K562 treated with DMSO at 1 percent for 12 hours (cell line): ENCODE results near the gene DAZAP1. TPM values are rescaled to one million over a fixed set of nuclear protein-coding genes. Genes with fewer than 3 reads are reported as not detected.

Source experiments
- total RNA-seq: library from RNA; unstranded; fragments of 300-600 nt; gene quantifications from 2 replicates; pipeline ENCODE4 v1.2.3, GENCODE V29; 2022; ENCODE audit not compliant: insufficient read depth

Gene DAZAP1
- total RNA-seq: 92.5 and 122 TPM in 2 replicates

DNA sequence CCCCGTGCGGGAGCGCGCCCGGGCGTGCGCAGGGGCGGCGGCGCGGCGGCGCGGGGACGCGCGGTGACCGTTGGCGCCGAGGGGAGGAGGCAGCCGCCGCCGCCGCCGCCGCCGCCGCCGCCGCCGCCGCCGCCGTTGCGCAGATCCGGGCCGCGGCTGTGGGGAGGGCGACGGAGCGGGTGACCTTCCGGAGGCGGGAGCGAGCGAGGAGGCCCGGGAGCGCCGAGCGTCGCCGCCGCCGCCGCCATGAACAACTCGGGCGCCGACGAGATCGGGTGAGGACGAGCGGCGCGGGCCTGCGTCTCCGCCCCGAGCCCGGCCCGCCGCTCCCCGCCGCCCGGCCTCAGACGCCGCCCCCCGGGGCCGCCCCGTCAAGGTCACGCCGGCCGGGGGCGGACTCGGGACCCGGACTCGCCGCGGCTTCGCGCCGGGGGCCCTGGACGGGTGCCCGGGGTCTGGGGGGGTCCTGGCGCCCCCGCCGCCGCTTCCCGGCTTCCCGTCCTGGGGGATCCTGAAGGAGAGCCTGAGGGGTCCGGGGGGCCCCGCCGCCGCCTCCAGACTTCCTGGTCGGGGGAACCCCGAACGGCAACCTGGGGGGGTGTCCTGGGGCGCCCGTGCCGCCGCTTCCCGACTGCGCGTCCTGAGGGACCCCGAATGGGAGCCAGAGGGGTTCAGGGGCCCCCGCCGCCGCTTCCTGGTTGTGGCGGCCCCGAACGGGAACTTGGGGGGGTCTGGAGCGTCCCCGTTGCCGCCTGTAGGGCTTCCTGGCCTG lies at the start of gene DAZAP1:
Gene DAZAP1 (plus strand): TSS at position 59 of the 772 bp plus-strand sequence. CDS start 188 bp downstream, at position 247.

DNA sequence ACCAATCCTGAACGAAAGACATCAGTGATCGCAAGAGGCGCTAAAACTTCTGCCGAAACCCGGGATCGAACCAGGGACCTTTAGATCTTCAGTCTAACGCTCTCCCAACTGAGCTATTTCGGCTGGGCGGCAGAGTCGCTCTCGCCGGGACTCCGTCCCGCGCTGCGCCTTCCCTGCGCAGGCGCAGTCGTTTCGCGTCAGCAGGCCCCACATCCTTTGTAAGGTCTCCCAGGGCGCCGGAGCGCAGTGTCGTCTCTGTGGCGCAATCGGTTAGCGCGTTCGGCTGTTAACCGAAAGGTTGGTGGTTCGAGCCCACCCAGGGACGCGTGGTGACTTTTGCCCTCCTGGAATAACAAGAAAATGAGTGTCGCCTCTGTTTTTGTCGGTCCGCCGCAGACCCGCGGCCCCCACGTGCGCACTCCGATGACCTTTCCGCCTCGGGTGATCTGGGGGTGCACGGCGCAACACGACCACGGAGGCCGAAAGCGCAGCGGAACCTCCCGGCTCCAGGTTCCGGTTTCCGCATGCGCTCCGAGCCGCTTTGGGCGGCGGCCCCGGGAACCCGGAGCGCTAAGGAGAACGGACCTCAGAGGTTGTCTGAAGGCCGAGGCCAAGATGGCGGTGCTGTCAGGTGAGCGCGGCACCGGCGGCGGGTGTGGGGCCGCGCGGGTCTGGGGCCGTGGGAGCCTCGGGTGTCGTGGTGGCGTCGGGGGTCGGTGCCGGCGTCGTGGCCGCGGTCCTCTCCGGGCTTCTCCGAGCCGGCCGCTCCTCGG lies 23.9 kb upstream of the DAZAP1 start, which contains the start of gene NDUFS7:
Gene NDUFS7 (plus strand): TSS at position 596 of the 773 bp plus-strand sequence. CDS start 20 bp downstream, at position 616.

DNA sequence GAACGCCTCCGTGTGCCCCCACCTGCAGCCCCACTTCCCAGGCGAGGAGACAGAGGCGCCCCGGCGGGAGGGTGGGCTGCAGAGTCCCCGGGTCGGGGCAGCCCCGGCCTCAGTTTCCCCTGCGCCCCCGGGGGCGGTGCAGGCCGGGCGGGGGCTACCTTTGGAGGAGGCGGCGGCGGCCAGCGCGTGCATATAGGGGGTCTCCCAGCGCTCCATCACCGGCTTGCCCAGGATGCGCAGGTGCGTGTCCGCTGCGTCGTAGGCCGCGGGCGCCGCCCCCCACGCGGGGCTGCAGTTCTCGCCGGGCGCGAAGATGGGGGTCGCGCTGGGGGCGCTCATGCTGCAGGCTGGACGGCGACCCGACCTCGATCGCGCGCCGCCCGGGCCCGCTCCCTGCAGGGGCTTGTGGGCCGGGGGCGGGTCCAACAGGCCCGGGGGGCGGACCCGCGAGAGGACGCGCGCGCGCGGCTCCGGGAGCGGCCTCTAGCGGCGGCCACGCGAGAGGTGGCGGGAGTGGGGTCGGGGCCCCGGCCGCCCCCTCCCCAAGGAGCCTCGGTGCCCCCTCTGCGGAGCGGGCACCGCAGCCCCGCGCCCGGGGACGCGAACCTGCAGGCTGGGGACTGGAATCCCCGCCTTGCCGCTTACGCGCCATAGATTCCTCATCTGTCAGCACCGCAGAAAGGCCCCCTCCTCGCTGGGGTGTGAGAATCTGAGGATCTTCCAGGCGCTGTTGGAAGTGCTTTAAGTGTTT lies 6.1 kb upstream of the DAZAP1 start, which contains the start of gene GAMT:
Gene GAMT (minus strand): TSS at position 405 of the 751 bp plus-strand sequence. CDS start 66 bp downstream, at position 339.

DNA sequence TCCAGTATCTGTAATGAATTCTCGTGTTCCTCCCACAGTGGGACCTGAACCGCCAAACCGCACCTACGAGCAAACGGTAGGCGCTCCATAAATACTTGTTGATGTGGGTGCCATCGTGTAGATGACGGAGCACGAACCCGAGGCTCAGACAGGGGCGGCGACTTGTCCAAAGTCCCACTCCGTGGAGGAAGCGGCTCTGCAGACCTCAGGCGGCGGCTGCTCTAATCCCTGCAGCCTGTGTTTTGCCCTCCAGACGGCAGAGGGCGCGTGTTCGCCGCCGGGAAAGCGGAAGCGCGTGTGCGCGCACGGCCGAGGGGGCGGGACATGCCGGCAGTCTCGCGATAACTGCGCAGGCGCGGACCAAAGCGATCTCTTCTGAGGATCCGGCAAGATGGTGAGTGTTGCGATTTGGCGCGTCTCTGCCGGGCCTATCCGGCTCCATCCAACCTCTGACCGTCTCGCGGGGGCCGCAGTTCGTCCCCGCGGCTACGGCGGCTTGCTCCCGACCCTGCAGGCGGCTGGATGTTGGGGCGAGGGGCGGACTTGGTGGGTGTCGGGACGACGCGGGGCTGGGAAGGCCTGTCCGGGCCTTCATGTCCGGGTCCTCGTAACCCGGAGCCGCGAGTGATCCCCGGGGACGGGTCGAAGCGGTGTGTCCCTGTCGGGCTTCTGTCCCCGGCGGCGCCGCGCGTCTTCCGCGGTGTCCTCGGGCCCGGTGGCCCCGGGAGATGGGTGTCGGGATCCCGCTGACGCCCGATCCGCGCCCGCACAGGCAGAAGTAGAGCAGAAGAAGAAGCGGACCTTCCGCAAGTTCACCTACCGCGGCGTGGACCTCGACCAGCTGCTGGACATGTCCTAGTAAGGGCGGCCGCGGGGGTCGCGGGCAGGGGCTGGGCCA lies 30.9 kb downstream of the DAZAP1 start, which contains the start of gene RPS15:
Gene RPS15 (plus strand): TSS at position 362 of the 898 bp plus-strand sequence. CDS start 30 bp downstream, at position 392.

DNA sequence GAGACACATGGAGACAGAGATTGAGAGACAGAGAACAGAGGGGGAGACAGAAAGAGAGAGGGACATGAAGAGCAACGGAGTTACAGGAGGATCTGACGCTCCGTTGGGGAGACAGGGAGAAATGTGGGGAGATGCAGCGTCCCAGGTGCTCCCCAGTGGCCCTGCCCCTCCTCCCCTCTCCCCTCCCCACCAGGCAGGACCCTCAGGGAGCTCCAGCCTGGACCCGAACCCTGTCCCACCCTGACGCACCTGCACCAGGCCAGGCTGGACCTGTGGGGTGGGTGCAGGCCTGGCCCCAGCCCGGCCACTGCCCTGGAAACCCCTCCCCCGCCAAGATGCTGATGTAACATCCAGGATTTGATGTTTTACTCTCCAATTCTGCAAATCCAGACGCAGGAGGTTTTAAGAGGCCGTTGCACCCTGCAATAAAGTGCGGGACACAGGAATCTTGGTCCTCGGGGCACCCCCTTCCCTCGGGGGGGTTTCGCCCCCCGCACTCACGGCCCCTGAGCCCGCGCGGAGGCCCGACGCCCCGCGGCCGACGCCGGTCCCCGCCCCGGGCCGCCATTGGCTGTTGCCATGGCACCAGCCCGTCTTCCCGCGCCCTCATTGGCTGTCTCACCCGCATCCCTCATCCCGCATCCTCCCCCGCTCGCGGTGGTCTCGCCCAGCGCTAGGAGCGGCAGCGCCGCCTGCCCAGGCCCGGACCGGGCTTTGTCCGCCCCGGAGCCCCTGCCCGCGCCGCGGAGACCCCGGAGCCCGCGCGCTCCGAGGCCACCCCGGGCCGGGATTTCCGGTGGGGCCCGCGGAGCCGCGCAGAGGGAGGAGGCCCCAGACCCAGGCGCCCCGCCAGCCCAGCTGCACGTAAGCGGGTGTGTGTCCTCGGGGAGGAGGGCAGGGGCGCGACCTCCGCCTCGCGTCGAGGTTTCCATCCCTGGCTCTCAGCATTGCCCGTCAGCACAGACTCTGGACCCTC lies 42.4 kb downstream of the DAZAP1 start, which contains the start of gene APC2:
Gene APC2 (plus strand): TSS at position 655 of the 976 bp plus-strand sequence. CDS start 2,881 bp downstream, outside the sequence.

DNA sequence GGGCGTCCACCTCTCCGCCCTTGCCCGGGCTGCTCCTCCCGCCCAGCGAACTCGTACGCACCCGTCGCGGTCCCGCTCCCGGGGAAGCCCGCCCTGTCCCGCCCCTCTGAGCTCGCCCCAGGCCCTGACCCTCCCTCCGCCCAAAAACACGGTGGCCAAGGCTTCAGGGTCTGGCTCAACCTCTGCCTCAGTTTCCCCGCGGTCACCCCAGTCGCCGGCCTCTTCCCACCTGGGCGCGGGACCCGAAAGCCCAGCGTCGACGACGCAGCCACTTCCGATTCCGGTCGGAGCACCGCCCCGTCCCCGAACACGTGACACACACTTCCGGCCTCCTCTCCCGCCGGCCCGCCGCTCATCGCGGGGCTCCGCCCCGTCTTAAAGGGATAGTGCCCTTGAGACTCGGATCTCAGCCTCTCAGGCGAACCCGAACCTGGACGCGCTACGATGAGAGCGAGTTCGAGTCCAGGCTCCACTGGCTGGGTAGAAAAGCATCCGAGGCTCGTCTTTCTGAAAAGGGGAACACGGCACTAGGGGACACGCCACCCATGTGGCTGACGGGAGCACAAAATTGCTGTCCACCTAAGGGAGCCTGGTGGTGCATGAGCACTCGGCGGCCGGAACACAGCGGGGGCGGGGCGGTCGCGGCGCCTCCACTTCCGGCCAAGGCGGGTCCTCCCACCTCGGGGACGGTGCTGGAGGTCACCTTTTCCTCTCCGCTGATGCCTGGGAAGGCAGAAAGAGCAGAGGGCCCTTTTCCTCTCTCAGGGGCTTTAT lies 71.7 kb downstream of the DAZAP1 start, which contains the start of gene C19orf25:
Gene C19orf25 (minus strand): TSS at position 282 of the 774 bp plus-strand sequence. CDS start 312 bp downstream, outside the sequence.

Other genes starting within 250 kb of the DAZAP1 start
- gene SBNO2, start 233.3 kb upstream of the DAZAP1 start, total RNA-seq: 23.7 and 35.0 TPM in 2 replicates
- 110 and 120 TPM in 2 replicates for gene STK11, start 201.8 kb upstream of the DAZAP1 start, total RNA-seq
- gene CBARP, start 169.6 kb upstream of the DAZAP1 start, total RNA-seq: 5.0 and 7.4 TPM in 2 replicates
- 293 and 447 TPM in 2 replicates for gene ATP5F1D, start 165.8 kb upstream of the DAZAP1 start, total RNA-seq
- 28.3 and 68.2 TPM in 2 replicates for gene MIDN, start 159.0 kb upstream of the DAZAP1 start, total RNA-seq
- gene CIRBP, start 138.3 kb upstream of the DAZAP1 start, total RNA-seq: 119 and 138 TPM in 2 replicates
- 61.8 and 96.0 TPM in 2 replicates for gene FAM174C, start 132.1 kb upstream of the DAZAP1 start, total RNA-seq
- gene EFNA2, start 121.7 kb upstream of the DAZAP1 start, total RNA-seq: not detected in 2 replicates
- gene NDUFS7, start 23.7 kb upstream of the DAZAP1 start, total RNA-seq: 307 and 468 TPM in 2 replicates
- gene GAMT, start 6.0 kb upstream of the DAZAP1 start, total RNA-seq: 43.2 and 56.4 TPM in 2 replicates
- 5,123 and 6,382 TPM in 2 replicates for gene RPS15, start 30.8 kb downstream of the DAZAP1 start, total RNA-seq
- gene APC2, start 42.5 kb downstream of the DAZAP1 start, total RNA-seq: 1.0 TPM in 1 of 2 replicates, not detected in the other
- gene C19orf25, start 71.6 kb downstream of the DAZAP1 start, total RNA-seq: 30.4 and 46.1 TPM in 2 replicates
- gene PCSK4, start 82.8 kb downstream of the DAZAP1 start, total RNA-seq: 3.8 TPM in 2 replicates
- gene REEP6, start 83.6 kb downstream of the DAZAP1 start, total RNA-seq: 45.7 and 46.9 TPM in 2 replicates
- gene ADAMTSL5, start 105.4 kb downstream of the DAZAP1 start, total RNA-seq: 7.4 and 8.0 TPM in 2 replicates
- not detected in 2 replicates for gene PLK5, start 116.5 kb downstream of the DAZAP1 start, total RNA-seq
- 22.5 and 30.1 TPM in 2 replicates for gene MEX3D, start 160.7 kb downstream of the DAZAP1 start, total RNA-seq
- gene MBD3, start 185.3 kb downstream of the DAZAP1 start, total RNA-seq: 101 and 130 TPM in 2 replicates
- 63.8 and 106 TPM in 2 replicates for gene UQCR11, start 197.9 kb downstream of the DAZAP1 start, total RNA-seq
- 47.2 and 94.8 TPM in 2 replicates for gene TCF3, start 245.0 kb downstream of the DAZAP1 start, total RNA-seq